ENCODE results near the gene B3GNT3. TPM values are rescaled to one million over a fixed set of nuclear protein-coding genes. Genes with fewer than 3 reads are reported as not detected.

B3GNT3 gene
- total RNA-seq, 1 donor from 2014 or later, result not detected

GRCh38 chr19:17754634-17755442, 40.1 kb upstream of the B3GNT3 start:
- ATAC-seq (ENCODE audit: low read depth) (peak; percentile 72), DNase-seq (no peak)
- Mint-ChIP-seq H3K27me3 (no peaks in the 10 kb centered on the region), H3K4me3 (peak overlapping the region; percentile 79), H3K9me3 (no peaks in the 10 kb centered on the region), H3K27ac (peak overlapping the region; percentile 90), H3K4me1 (peaks cover 84% of the 10 kb centered on the region), H3K36me3 (ENCODE audit: low read depth) (peaks cover 46% of the 10 kb centered on the region)
- POLR2A ChIA-PET, result interaction anchor here (0.6 to 7.1 kb wide), 28 partner anchors 10 to 1169 kb away, joined by 3 to 109 read pairs (median 5); partner anchors contain the start of genes BST2, CCDC124, COPE and JAK3
- intact Hi-C loops (cut with micrococcal nuclease), result loop anchor here (1.0 to 10.0 kb wide), 7 partner anchors 8 to 420 kb away; partner anchors contain the start of genes ANO8, ARRDC2, GTPBP3 and MAP1S
- no peak for TF ChIP-seq CTCF (IDR thresholded peaks at IDR 0.05)
- CTCF ChIA-PET, result interaction anchor here (0.7 to 3.5 kb wide), 25 partner anchors 9 to 183 kb away, joined by 3 to 50 read pairs (median 7); partner anchors contain the start of genes CCDC124, JAK3, MAP1S and RPL18A

- H3K4me1 Mint-ChIP-seq, result peaks cover 84% of the 10 kb centered on the region
- ChIA-PET CTCF (interaction anchor here (0.8 to 3.5 kb wide), 21 partner anchors 8 to 183 kb away, joined by 3 to 50 read pairs (median 8); partner anchors contain the start of genes CCDC124, JAK3, MAP1S and RPL18A), POLR2A (interaction anchor here (0.6 to 7.1 kb wide), 15 partner anchors 9 to 350 kb away, joined by 3 to 109 read pairs (median 9); partner anchors contain the start of genes BST2, JAK3, MAP1S and RPL18A)
- ATAC-seq (ENCODE audit: low read depth) (no peak), DNase-seq (no peak)
- TF ChIP-seq CTCF (IDR thresholded peaks at IDR 0.05), result no peak
- H3K27ac Mint-ChIP-seq, result peak overlapping the region; percentile 90
- peaks cover 50% of the 10 kb centered on the region for H3K36me3 Mint-ChIP-seq (ENCODE audit: low read depth)
- no peaks in the 10 kb centered on the region for H3K27me3 Mint-ChIP-seq
- peak overlapping the region; percentile 79 for H3K4me3 Mint-ChIP-seq
- no peaks in the 10 kb centered on the region for H3K9me3 Mint-ChIP-seq
- intact Hi-C loops (cut with micrococcal nuclease), result loop anchor here (1.0 to 10.0 kb wide), 7 partner anchors 8 to 421 kb away; partner anchors contain the start of genes ANO8, ARRDC2, GTPBP3 and MAP1S
Observed at GRCh38 chr19:17755443-17755890, 39.5 kb upstream of the B3GNT3 start.

GRCh38 chr19:17755977-17756670, 38.8 kb upstream of the B3GNT3 start:
- no peak for TF ChIP-seq CTCF (IDR thresholded peaks at IDR 0.05)
- Mint-ChIP-seq H3K4me1 (peaks cover 84% of the 10 kb centered on the region), H3K27ac (peak overlapping the region; percentile 90), H3K36me3 (ENCODE audit: low read depth) (peaks cover 56% of the 10 kb centered on the region), H3K4me3 (peak overlapping the region; percentile 46), H3K27me3 (no peaks in the 10 kb centered on the region), H3K9me3 (no peaks in the 10 kb centered on the region)
- DNase-seq, result peak; percentile 61
- CTCF ChIA-PET, result interaction anchor here (2.0 to 3.5 kb wide), 5 partner anchors 11 to 176 kb away, joined by 8 to 50 read pairs (median 19); partner anchors contain the start of gene CCDC124
- POLR2A ChIA-PET, result interaction anchor here (0.6 to 7.1 kb wide), 10 partner anchors 9 to 246 kb away, joined by 3 to 109 read pairs (median 6); partner anchors contain the start of genes JAK3 and RPL18A
- ATAC-seq (ENCODE audit: low read depth), result no peak
- intact Hi-C loops (cut with micrococcal nuclease), result loop anchor here (1.0 to 10.0 kb wide), 7 partner anchors 9 to 421 kb away; partner anchors contain the start of genes ANO8, ARRDC2, GTPBP3 and MAP1S

- ChIA-PET POLR2A (interaction anchor here (0.7 to 1.1 kb wide), 2 partner anchors 36 to 247 kb away, joined by 5 to 6 read pairs; no protein-coding TSS in a partner anchor), CTCF (interaction anchor here (1.8 kb wide), 1 partner anchor 9 kb away, joined by 9 read pairs; no protein-coding TSS in a partner anchor)
- DNase-seq (no peak), ATAC-seq (ENCODE audit: low read depth) (no peak)
- Mint-ChIP-seq H3K27me3 (no peaks in the 10 kb centered on the region), H3K9me3 (no peaks in the 10 kb centered on the region), H3K4me1 (peaks cover 75% of the 10 kb centered on the region), H3K36me3 (ENCODE audit: low read depth) (peaks cover 56% of the 10 kb centered on the region), H3K4me3 (peak overlapping the region; percentile 15), H3K27ac (peak overlapping the region; percentile 30)
- TF ChIP-seq CTCF (IDR thresholded peaks at IDR 0.05), result no peak
- intact Hi-C loops (cut with micrococcal nuclease), result loop anchor here (10.0 kb wide), 3 partner anchors 248 to 422 kb away; partner anchors contain the start of genes ANO8, ARRDC2, GTPBP3 and MAST3
Observed at GRCh38 chr19:17757125-17757524, 37.8 kb upstream of the B3GNT3 start.
